GM18907 (cell line): ENCODE measurements around the gene DEPDC5.

Experiments
- ATAC-seq: cut with Tn5 transposase; IDR thresholded peaks from one replicate; pipeline ENCODE4 v1.9.1; 2021; ENCODE audit warnings: mild to moderate bottlenecking, moderate library complexity; ENCODE audit not compliant: unreplicated experiment

Gene DEPDC5

GRCh38 chr22:31846161-31847115 is 92.6 kb downstream of the DEPDC5 start:
- ATAC-seq, result no peak

DNA sequence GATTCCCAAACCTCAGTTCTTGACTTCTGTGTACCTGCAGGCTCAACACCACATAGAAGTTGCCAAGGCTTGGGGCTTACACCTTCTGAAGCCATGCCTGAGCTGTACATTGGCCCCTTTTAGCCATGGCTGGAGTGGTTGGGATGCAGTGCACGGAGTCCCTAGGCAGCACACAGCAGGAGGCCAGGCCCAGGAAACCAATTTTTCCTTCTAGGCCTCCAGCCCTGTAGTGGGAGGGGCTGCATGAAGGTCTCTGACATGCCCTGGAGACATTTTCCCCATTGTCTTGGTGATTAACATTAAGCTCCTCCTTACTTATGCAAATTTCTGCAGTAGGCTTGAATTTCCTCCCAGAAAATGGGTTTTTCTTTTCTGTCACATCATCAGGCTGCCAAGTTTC is 94.6 kb downstream of the DEPDC5 start:
- no peak for ATAC-seq

- ATAC-seq, result no peak
Observed at GRCh38 chr22:31850135-31850534, 96.3 kb downstream of the DEPDC5 start.

DNA sequence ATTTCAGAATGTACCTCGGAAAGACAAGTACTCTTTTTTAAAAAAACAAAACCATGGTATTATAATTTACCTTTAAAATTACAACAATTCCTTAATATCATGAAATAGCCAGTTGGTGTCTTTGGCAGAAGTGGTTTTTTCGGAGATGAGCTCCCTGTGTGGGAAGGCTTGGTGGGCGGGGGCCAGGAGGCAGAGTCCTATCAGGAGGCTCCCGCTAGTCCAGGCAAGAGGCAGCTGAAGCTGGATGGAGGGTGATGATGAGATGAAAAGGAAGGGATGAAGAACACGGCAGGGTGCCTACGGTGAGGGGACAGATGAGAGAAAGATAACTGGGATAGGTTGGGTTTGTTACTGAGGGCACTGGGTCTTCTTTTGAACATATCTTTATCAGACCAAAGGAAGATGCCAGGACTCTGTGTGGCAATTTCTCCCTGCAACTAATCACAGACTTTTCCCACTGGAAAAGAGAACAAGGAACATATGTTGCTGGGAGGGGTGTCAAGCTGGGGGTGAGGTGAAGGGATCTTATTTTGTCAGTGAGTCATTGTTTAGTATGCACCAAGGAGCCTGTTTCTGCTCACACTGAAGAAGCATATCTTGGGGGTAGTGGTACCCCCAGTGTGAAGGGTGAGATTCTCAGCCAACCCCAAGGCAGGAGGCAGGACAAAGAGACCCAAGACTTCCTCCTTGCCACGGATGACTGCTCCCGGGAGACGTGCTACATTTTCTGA is 99.0 kb downstream of the DEPDC5 start:
- no peak for ATAC-seq

GRCh38 chr22:31853736-31854495 is 100.1 kb downstream of the DEPDC5 start:
- no peak for ATAC-seq

GRCh38 chr22:31857247-31857646 is 103.4 kb downstream of the DEPDC5 start:
- no peak for ATAC-seq

GRCh38 chr22:31861226-31861840 is 107.5 kb downstream of the DEPDC5 start:
- no peak for ATAC-seq

DNA sequence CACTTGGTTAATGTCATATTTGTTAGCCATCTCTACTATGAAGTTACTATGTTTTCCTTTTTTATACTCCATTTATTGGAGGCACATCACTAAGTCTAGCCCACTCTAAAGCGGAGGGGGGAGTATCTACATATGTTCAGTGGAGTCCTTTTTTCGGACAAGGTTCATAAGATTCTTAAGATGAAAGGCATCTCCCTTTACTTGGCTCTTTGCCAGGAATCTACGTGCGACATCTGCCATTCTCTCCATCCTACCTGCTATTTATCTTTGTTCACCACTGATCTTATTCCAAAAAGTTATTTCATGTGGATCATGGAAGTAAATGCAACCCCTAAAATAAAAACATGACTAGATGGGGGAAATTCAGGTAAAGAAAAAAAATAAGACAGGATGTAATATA is 113.1 kb downstream of the DEPDC5 start:
- ATAC-seq, result no peak

DNA sequence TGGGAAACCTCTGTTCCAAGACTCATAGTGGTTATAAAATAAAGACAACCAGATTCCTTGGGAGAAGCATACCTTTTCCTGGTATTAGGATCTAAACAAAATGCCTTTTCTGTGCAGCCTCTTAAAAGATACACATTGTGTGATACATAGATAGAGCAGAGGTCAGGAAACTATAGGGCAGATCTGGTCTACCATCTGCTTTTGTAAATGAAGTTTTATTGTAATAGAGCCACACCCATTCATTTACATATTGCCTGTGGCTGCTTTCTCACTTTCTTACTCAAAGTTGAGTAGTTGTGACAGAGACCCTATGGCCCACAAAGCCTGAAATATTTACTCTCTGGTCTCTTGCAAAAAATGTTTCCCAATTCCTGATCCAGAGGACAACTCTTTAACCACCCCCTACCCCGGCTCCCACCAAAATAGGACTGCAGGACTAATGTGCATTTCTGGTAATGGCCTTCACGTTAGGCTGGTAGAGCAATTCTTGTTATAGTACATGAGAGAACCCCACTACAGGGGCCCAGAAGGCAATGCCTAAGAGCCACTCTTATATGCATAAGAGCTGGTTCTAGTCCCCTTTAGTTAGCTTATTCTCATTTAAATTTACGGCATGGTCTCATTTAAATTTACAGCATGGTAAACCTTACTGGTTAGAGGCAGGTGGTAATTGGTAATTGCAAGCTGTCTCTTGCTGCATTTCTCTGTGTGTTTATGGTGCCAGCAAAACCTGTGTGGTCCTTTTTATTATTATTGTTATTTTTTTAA is 113.8 kb downstream of the DEPDC5 start:
- no peak for ATAC-seq

DNA sequence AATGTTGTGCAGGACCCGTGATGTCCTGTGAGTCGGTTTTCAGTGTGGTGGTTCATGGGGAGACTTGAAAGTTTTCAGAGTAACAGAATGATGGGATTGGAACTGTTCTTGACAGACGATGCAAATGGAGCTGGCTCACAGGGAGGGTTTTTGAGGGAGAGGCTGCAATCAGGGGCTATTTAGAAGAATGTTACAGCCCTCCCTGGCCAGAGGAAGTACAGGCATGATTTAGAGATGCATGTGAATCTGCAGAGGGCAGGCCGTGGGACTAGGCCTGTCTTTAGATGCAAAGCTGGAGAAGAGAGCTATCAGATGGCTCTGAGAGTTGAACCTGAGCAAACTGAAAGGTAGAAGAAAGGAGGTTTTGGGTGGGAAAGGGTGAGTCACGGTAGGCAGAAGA is 115.9 kb downstream of the DEPDC5 start:
- ATAC-seq, result no peak

DNA sequence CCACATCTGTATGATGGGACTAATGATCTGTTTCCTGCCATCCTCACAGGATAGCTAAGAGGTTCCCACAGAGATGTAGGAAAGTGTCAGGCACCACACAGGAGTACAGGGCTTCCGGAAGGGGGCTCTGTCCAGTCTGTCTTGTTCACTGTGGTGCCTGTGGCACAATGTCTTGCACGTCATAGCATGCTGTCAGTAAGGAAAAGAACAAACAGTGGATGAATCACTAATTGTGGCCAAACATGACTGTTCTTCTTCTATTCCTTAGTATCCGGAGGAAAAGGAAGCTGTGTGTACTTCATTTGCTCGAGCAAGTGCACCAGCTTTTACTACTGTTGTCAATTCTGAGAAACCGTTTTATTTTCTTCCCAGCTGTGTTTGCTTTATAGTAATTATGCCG is 117.1 kb downstream of the DEPDC5 start:
- no peak for ATAC-seq

- no peak for ATAC-seq
Observed at GRCh38 chr22:31871480-31871879, 117.7 kb downstream of the DEPDC5 start.

- no peak for ATAC-seq
Observed at GRCh38 chr22:31872209-31872608, 118.4 kb downstream of the DEPDC5 start.

DNA sequence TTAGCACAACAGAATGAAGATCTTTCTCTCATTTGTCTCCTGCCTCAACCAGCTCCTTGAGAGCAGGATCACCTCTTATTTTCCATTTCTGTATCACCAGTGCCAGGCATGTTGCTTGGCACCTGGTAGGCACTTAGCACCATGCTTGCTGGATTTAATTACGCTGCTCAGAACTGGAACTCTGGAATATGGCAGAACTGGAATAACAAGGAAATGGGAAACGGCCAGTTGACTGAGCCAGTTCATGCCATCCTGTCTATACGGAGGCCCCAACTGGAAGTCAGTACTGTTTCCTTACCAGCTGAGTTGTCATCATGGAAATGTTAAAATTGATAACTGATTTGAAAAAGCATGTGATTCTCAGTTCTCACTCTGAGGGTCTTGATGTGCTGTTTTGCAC is 121.0 kb downstream of the DEPDC5 start:
- ATAC-seq, result no peak

DNA sequence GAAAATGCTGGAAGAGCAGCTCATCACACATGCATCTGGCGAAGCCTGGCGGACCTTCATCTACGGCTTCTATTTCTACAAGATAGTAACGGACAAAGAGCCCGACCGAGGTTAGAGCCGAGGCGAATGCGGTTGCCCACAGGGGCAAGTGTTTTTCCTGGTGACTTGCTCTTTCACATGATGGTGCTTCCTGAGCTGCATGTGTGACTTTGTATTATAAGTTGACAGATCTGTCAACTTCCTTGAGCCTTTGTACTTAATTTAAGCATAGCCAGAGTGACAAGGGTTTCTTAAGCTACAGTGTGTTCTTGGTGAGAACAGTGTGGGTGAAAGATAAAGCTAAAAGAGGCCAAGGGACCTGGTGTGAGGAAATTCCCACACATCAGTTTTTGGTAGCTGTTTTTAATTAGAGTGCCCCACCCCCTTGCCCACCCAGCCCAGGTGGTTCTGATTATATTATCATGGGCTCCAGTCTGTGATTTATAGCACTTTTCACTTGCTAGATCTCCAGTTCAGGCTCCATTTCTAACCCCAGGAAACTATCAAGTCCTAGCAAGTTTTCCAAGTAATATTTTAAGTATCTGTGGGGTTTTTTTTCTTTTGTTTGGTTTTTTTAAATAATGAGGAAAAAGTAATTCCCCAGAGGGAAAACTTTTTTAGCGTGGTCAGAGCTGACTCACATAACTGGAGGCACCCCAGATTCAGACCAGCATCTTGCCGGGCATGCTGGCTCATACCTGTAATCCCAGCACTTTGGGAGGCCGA is 122.5 kb downstream of the DEPDC5 start:
- no peak for ATAC-seq

GRCh38 chr22:31879585-31879984 is 125.8 kb downstream of the DEPDC5 start:
- no peak for ATAC-seq

DNA sequence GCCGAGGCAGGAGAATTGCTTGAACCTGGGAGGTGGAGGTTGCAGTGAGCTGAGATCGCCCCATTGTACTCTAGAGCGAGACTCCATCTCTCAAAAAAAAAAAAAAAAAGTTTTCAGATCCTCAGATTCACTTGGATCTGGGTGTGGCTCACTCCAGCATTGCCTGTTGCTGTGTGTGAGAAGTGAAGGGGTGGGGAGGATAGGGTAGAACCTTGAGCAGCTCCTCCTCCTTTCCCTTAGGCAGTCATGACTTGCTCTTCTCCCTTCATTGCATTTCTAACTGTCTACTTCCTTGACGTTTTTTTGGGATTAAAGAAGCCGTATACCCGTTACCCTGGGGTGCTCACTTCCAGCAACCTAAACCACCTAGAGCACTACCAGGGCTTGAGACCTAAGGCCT is 127.4 kb downstream of the DEPDC5 start:
- ATAC-seq, result no peak

GRCh38 chr22:31881865-31882264 is 128.0 kb downstream of the DEPDC5 start:
- ATAC-seq, result no peak

GRCh38 chr22:31882971-31883370 is 129.2 kb downstream of the DEPDC5 start:
- ATAC-seq, result no peak
